DND-41 (cell line): ENCODE measurements around the gene KANSL3.

Experiments
- ATAC-seq: fragments of 200-7000 bp; cut with Tn5 transposase; 3 replicates; pipeline ENCODE4 v1.9.1; 2021; ENCODE audit warnings: low read depth; ENCODE audit not compliant: insufficient read depth
- DNase-seq: peaks from one replicate; pipeline ENCODE4 v3.0.0-alpha.2; 2020
- H2AFZ ChIP-seq: 2 replicates; pipeline ENCODE4 v1.6.0; 2012; ENCODE audit warnings: low read depth, low read length
- H3K27ac ChIP-seq: 2 replicates; pipeline ENCODE4 v1.5.1; 2012; ENCODE audit warnings: low read length, inconsistent platforms
- H3K27me3 ChIP-seq: fragments of 200-600 bp; sonication (generic); 2 replicates; pipeline ENCODE4 v1.6.0; 2012; ENCODE audit warnings: low read length, mild to moderate bottlenecking, inconsistent platforms; ENCODE audit not compliant: insufficient read depth, poor library complexity
- H3K36me3 ChIP-seq: 2 replicates; pipeline ENCODE4 v1.5.1; 2012; ENCODE audit warnings: low read length, inconsistent platforms; ENCODE audit not compliant: insufficient read depth
- H3K4me1 ChIP-seq: 2 replicates; pipeline ENCODE4 v1.5.1; 2012; ENCODE audit warnings: mild to moderate bottlenecking, low read length; ENCODE audit not compliant: insufficient read depth
- H3K4me2 ChIP-seq: 2 replicates; pipeline ENCODE4 v1.6.0; 2012; ENCODE audit warnings: mild to moderate bottlenecking, moderate library complexity, low read length, inconsistent platforms; ENCODE audit not compliant: insufficient read depth
- H3K4me3 ChIP-seq, 2 experiments: fragments of 200-600 bp in 1 of 2; shearing (Covaris generic) in 1 of 2; 2 replicates each; pipeline ENCODE4 v1.5.1; 2012 to 2016; ENCODE audit warnings: inconsistent platforms in 2 of 2, low read length in 2 of 2, mild to moderate bottlenecking in 2 of 2, low read depth in 1 of 2, moderate library complexity in 1 of 2
- H3K79me2 ChIP-seq: 2 replicates; pipeline ENCODE4 v1.6.0; 2012; ENCODE audit warnings: low read length, inconsistent platforms; ENCODE audit not compliant: insufficient read depth
- H3K9ac ChIP-seq: 2 replicates; pipeline ENCODE4 v1.6.0; 2012; ENCODE audit warnings: low read depth, mild to moderate bottlenecking, inconsistent platforms, low read length, moderate library complexity
- H3K9me3 ChIP-seq: 2 replicates; pipeline ENCODE4 v1.5.1; 2012; ENCODE audit warnings: low read length, moderate library complexity, mild to moderate bottlenecking, inconsistent platforms; ENCODE audit not compliant: insufficient read depth, severe bottlenecking
- H4K20me1 ChIP-seq: 2 replicates; pipeline ENCODE4 v1.6.0; 2012; ENCODE audit warnings: low read length; ENCODE audit not compliant: insufficient read depth
- CTCF ChIP-seq: IDR thresholded peaks from 2 replicates; pipeline ENCODE4 v1.5.1; 2012; ENCODE audit warnings: borderline replicate concordance, low read length, moderate library complexity, mild to moderate bottlenecking; ENCODE audit not compliant: poor library complexity, severe bottlenecking; ENCODE audit errors: extremely low read depth
- EZH2 ChIP-seq: IDR thresholded peaks from 3 replicates; pipeline ENCODE4 v1.6.1; 2012; ENCODE audit warnings: borderline replicate concordance, low read depth, mild to moderate bottlenecking, moderate library complexity, low read length, inconsistent platforms; ENCODE audit not compliant: severe bottlenecking

Gene KANSL3

GRCh38 chr2:96604104-96604503 lies 34.0 kb downstream of the KANSL3 start:
- no peak for DNase-seq
- peaks cover 97% of the 10 kb centered on the region for H3K36me3 ChIP-seq

GRCh38 chr2:96602330-96602823 lies 35.7 kb downstream of the KANSL3 start:
- Histone ChIP-seq H3K27me3 (no peaks in the 10 kb centered on the region), H3K4me2 (no peak overlapping the region), H3K9ac (no peak overlapping the region), H3K4me3 (no peak overlapping the region), H3K36me3 (peaks cover 94% of the 10 kb centered on the region), H3K27ac (no peak overlapping the region), H3K4me1 (no peaks in the 10 kb centered on the region), H3K79me2 (0 out of 2 replicates have a peak, but pooled peaks cover 2% of the 10 kb centered on the region), H3K9me3 (no peaks in the 10 kb centered on the region), H2AFZ (no peak overlapping the region), H4K20me1 (no peaks in the 10 kb centered on the region; the same call in 1 of the 2 replicates)
- DNase-seq (no peak), ATAC-seq (no peak)
- TF ChIP-seq CTCF (no peak), EZH2 (no peak)

More at GRCh38 chr2:96604104-96604503, 34.0 kb downstream of the KANSL3 start:
- TF ChIP-seq CTCF (peak; percentile 21), EZH2 (no peak)
- H4K20me1 ChIP-seq, result 0 out of 2 replicates have a peak, but pooled peaks cover 3% of the 10 kb centered on the region
- H3K4me1 ChIP-seq, result no peaks in the 10 kb centered on the region
- 0 out of 2 replicates have a peak, but pooled peaks cover 2% of the 10 kb centered on the region for H3K79me2 ChIP-seq
- no peaks in the 10 kb centered on the region for H3K27me3 ChIP-seq
- H3K9me3 ChIP-seq, result no peaks in the 10 kb centered on the region
- ATAC-seq, result 0 out of 3 replicates have a peak, but pooled peaks have one; percentile 42
- no peak overlapping the region for H3K4me2 ChIP-seq
- no peak overlapping the region for H3K9ac ChIP-seq
- no peak overlapping the region for H3K27ac ChIP-seq
- H2AFZ ChIP-seq, result no peak overlapping the region
- H3K4me3 ChIP-seq, result no peak overlapping the region

GRCh38 chr2:96601382-96602292 lies 36.5 kb downstream of the KANSL3 start:
- no peak overlapping the region for H3K4me2 ChIP-seq
- DNase-seq, result no peak

More at GRCh38 chr2:96601382-96602292, 36.5 kb downstream of the KANSL3 start:
- Histone ChIP-seq H4K20me1 (peaks cover 2% of the 10 kb centered on the region; the same call in 1 of the 2 replicates), H3K36me3 (peaks cover 94% of the 10 kb centered on the region), H3K4me3 (no peak overlapping the region), H3K27me3 (no peaks in the 10 kb centered on the region), H3K79me2 (0 out of 2 replicates have a peak, but pooled peaks cover 2% of the 10 kb centered on the region), H3K9ac (no peak overlapping the region), H3K9me3 (no peaks in the 10 kb centered on the region), H3K27ac (no peak overlapping the region), H3K4me1 (no peaks in the 10 kb centered on the region), H2AFZ (no peak overlapping the region)
- no peak for TF ChIP-seq CTCF
- TF ChIP-seq EZH2, result no peak
- ATAC-seq, result no peak
